Left colon (tissue), 2 donors: ENCODE measurements around the gene RABEP2. TPM values are rescaled to one million over a fixed set of nuclear protein-coding genes. Genes with fewer than 3 reads are reported as not detected.
"Not testable (repeated sequence)": the region's sequence is repeated elsewhere in the genome, so short reads cannot be mapped to it uniquely, and the experiment has no call there.

Source experiments
- ATAC-seq: fragments of 200-7000 bp; cut with Tn5 transposase; one replicate; pipeline ENCODE4 v1.9.1; 2020; ENCODE audit warnings: mild to moderate bottlenecking, moderate library complexity
- DNase-seq, 2 donors: peaks; one replicate each; pipeline ENCODE4 v3.0.0-alpha.2; 2020
- intact Hi-C, 2 donors: fragments of 100-400 bp; cut with DNase I in 1 of 2; cut with micrococcal nuclease in 1 of 2; formaldehyde crosslinking; loops; one replicate each; pipeline versions ENCODE4 v1.11.2 to v1.14.0; 2022; cut with DNase I, micrococcal nuclease
- long read RNA-seq: library from polyadenylated mRNA; unstranded; transcript quantifications from one replicate; pipeline ENCODE4 v2.0.0, GENCODE V29; 2021
- total RNA-seq, 2 donors: library from RNA; stranded (reverse); fragmentation: NEBNext Ultra II Directional; extraction: Animal tissue kit (Norgen Biotek cat#: 25700); gene quantifications; one replicate each; pipeline ENCODE4 v1.2.1, GENCODE V29; 2021
- donor health status: DM: no; HTN: no; CAD: no.
- donor health status: DM: yes; HTN: yes; CAD: no.

Gene RABEP2
- 10 to 100 TPM; 39.6 to 41.4 TPM for total RNA-seq
- long read RNA-seq, partial matches to known transcripts = 0 of 3 reads
- long read RNA-seq, other reads (novel, unspliced or antisense) = 1 of 3 reads

GRCh38 chr16:28924762-28925385, at the start of gene RABEP2:
Gene RABEP2 (minus strand): TSS chr16:28925238. CDS start chr16:28925163, 75 bp downstream.
- peak; percentile 98 to 99 for DNase-seq
- intact Hi-C loops = no loop called here
- ATAC-seq = peak; percentile 82

GRCh38 chr16:28974437-28975157, 49.6 kb upstream of the RABEP2 start, which contains the start of gene SPNS1:
Gene SPNS1 (plus strand): TSS chr16:28974778. CDS start chr16:28975152, 374 bp downstream.
- intact Hi-C loops = no loop called here
- DNase-seq (peak; percentile 98), ATAC-seq (peak; percentile 96)

GRCh38 chr16:28974007-28974436, 49.0 kb upstream of the RABEP2 start:
- intact Hi-C loops = no loop called here
- peak; percentile 54 to 71 for DNase-seq
- ATAC-seq = peak; percentile 62

- ATAC-seq, intact Hi-C loops, DNase-seq: not testable (repeated sequence)
Observed at GRCh38 chr16:28969696-28970095, 44.7 kb upstream of the RABEP2 start.

GRCh38 chr16:28967156-28967555, 42.1 kb upstream of the RABEP2 start:
- ATAC-seq = no peak
- no peak for DNase-seq
- intact Hi-C loops = no loop called here

GRCh38 chr16:28964496-28964895, 39.5 kb upstream of the RABEP2 start:
- intact Hi-C loops = no loop called here
- DNase-seq = no peak
- ATAC-seq = no peak

- intact Hi-C loops = no loop called here
- no peak for DNase-seq
- ATAC-seq = no peak
Observed at GRCh38 chr16:28964072-28964471, 39.0 kb upstream of the RABEP2 start.

GRCh38 chr16:28958836-28959235, 33.8 kb upstream of the RABEP2 start:
- no peak for ATAC-seq

GRCh38 chr16:28958216-28958615, 33.2 kb upstream of the RABEP2 start:
- intact Hi-C loops = no loop called here
- DNase-seq = no peak
- no peak for ATAC-seq

More at GRCh38 chr16:28958836-28959235, 33.8 kb upstream of the RABEP2 start:
- intact Hi-C loops = no loop called here
- no peak for DNase-seq

GRCh38 chr16:28951410-28951943, 26.4 kb upstream of the RABEP2 start:
- ATAC-seq (peak; percentile 71), DNase-seq (peak; percentile 64 to 73)
- intact Hi-C loops = no loop called here

- intact Hi-C loops = no loop called here
- peak; percentile 100 for DNase-seq
- peak; percentile 90 for ATAC-seq
Observed at GRCh38 chr16:28950648-28951409, 25.8 kb upstream of the RABEP2 start, which contains the start of gene NFATC2IP. Gene NFATC2IP (plus strand): TSS chr16:28950937. CDS start chr16:28951012, 75 bp downstream.

GRCh38 chr16:28946681-28947080, 21.6 kb upstream of the RABEP2 start:
- no peak for DNase-seq
- no peak for ATAC-seq
- intact Hi-C loops = no loop called here

GRCh38 chr16:28943281-28943680, 18.2 kb upstream of the RABEP2 start:
- ATAC-seq = no peak
- DNase-seq = no peak
- intact Hi-C loops = no loop called here

GRCh38 chr16:28939825-28940224, 14.8 kb upstream of the RABEP2 start:
- intact Hi-C loops, ATAC-seq, DNase-seq: not testable (repeated sequence)

GRCh38 chr16:28938721-28939120, 13.7 kb upstream of the RABEP2 start:
- DNase-seq = no peak
- intact Hi-C loops = no loop called here
- ATAC-seq = no peak

GRCh38 chr16:28937222-28937876, 12.3 kb upstream of the RABEP2 start:
- no peak for ATAC-seq
- intact Hi-C loops = no loop called here
- no peak for DNase-seq

GRCh38 chr16:28936784-28937155, 11.7 kb upstream of the RABEP2 start:
- intact Hi-C loops = no loop called here
- DNase-seq (no peak), ATAC-seq (no peak)

GRCh38 chr16:28935924-28936783, 11.1 kb upstream of the RABEP2 start:
- peak; percentile 88 to 92 for DNase-seq
- peak; percentile 99 for ATAC-seq
- intact Hi-C loops = no loop called here
